ENCODE results near the gene MTIF3. TPM values are rescaled to one million over a fixed set of nuclear protein-coding genes. Genes with fewer than 3 reads are reported as not detected.

MTIF3 gene
- total RNA-seq, 1 donor from 2014 or later, result 34.9 TPM

GRCh38 chr13:27495551-27495950 lies 45.2 kb upstream of the MTIF3 start:
- H3K36me3 Mint-ChIP-seq (ENCODE audit: low read depth), result no peaks in the 10 kb centered on the region
- H3K27ac Mint-ChIP-seq (ENCODE audit: unreplicated experiment), result no peak overlapping the region
- no peaks in the 10 kb centered on the region for H3K4me1 Mint-ChIP-seq (ENCODE audit: low read depth)
- no peak for DNase-seq (ENCODE audit: low spot score)
- TF ChIP-seq, protein P1, sequence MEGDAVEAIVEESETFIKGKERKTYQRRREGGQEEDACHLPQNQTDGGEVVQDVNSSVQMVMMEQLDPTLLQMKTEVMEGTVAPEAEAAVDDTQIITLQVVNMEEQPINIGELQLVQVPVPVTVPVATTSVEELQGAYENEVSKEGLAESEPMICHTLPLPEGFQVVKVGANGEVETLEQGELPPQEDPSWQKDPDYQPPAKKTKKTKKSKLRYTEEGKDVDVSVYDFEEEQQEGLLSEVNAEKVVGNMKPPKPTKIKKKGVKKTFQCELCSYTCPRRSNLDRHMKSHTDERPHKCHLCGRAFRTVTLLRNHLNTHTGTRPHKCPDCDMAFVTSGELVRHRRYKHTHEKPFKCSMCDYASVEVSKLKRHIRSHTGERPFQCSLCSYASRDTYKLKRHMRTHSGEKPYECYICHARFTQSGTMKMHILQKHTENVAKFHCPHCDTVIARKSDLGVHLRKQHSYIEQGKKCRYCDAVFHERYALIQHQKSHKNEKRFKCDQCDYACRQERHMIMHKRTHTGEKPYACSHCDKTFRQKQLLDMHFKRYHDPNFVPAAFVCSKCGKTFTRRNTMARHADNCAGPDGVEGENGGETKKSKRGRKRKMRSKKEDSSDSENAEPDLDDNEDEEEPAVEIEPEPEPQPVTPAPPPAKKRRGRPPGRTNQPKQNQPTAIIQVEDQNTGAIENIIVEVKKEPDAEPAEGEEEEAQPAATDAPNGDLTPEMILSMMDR (IDR thresholded peaks at IDR 0.05), result no peak
- no peaks in the 10 kb centered on the region for H3K9me3 Mint-ChIP-seq (ENCODE audit: low read depth)
- peaks cover 3% of the 10 kb centered on the region for H3K27me3 Mint-ChIP-seq (ENCODE audit: low read depth)
- no peak overlapping the region for H3K4me3 Mint-ChIP-seq (ENCODE audit: unreplicated experiment)

DNA sequence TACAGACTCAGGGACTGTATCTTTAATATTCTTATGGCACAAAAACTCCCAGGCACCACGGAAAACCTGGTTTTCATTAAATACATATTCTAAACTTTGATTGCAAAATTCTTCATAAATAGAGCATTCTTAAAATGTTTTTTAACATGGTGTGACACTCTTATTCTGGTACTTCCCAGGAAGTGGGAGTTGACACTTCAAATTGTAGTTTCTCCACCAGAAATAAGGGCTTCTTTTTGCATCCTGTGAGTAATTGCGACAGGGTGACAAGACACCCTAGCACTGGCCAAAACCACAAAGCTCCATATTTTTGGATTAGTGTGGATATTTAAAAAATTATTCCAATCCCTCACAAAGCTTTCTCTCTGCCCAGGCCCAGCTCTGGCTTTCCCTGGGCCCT lies 43.6 kb upstream of the MTIF3 start:
- no peaks in the 10 kb centered on the region for H3K9me3 Mint-ChIP-seq (ENCODE audit: low read depth)
- H3K4me1 Mint-ChIP-seq (ENCODE audit: low read depth), result no peaks in the 10 kb centered on the region
- H3K27me3 Mint-ChIP-seq (ENCODE audit: low read depth), result peaks cover 1% of the 10 kb centered on the region
- no peak for DNase-seq (ENCODE audit: low spot score)
- TF ChIP-seq, protein P1 (IDR thresholded peaks at IDR 0.05), result no peak
- no peak overlapping the region for H3K27ac Mint-ChIP-seq (ENCODE audit: unreplicated experiment)
- H3K36me3 Mint-ChIP-seq (ENCODE audit: low read depth), result no peaks in the 10 kb centered on the region
- H3K4me3 Mint-ChIP-seq (ENCODE audit: unreplicated experiment), result no peak overlapping the region

- DNase-seq (ENCODE audit: low spot score), result no peak
- H3K4me3 Mint-ChIP-seq (ENCODE audit: unreplicated experiment), result no peak overlapping the region
- H3K27ac Mint-ChIP-seq (ENCODE audit: unreplicated experiment), result no peak overlapping the region
- TF ChIP-seq, protein P1 (IDR thresholded peaks at IDR 0.05), result no peak
- H3K36me3 Mint-ChIP-seq (ENCODE audit: low read depth), result no peaks in the 10 kb centered on the region
- peaks cover 1% of the 10 kb centered on the region for H3K27me3 Mint-ChIP-seq (ENCODE audit: low read depth)
- H3K9me3 Mint-ChIP-seq (ENCODE audit: low read depth), result no peaks in the 10 kb centered on the region
- H3K4me1 Mint-ChIP-seq (ENCODE audit: low read depth), result peaks cover 6% of the 10 kb centered on the region
Observed at GRCh38 chr13:27489456-27489855, 39.1 kb upstream of the MTIF3 start.

DNA sequence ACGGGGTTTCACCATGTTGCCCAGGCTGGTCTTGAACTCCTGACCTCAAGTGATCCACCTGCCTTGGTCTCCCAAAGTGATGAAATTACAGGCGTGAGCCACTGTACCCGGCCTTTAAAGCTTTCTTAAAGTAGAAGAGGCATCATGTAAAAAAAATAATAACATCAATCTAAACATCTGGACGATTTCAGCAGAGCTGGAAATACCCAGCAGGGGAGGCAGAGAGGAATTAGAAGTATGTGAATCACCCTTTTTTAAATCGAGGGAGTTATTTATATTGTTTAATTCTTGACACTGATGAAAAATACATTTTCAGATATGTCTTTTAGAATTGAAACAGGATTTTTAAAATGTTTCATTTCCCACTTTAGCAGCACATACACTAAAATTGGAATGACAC lies 37.4 kb upstream of the MTIF3 start:
- H3K27ac Mint-ChIP-seq (ENCODE audit: unreplicated experiment), result no peak overlapping the region
- DNase-seq (ENCODE audit: low spot score), result no peak
- peaks cover 6% of the 10 kb centered on the region for H3K4me1 Mint-ChIP-seq (ENCODE audit: low read depth)

DNA sequence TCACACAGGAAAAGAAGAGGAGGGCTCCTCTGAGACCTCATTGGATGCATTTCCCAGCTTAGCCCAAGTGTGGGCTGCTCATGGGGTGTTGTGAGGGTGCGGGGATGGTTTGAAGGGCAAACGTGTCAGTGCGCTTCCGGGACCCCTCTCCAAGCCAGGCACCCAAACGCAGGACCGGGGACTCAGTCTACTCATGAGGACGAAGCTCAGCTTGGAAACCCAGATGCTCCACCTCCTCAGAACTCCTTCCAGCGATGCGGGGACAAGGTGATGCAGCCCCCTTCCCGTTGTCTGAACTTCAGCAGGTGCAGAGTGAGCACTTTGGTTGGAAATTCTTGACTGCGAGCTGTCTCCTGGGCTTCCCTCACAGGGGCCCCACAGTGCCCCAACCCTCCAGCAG lies 33.1 kb upstream of the MTIF3 start:
- H3K4me3 Mint-ChIP-seq (ENCODE audit: unreplicated experiment), result no peak overlapping the region
- peaks cover 11% of the 10 kb centered on the region for H3K9me3 Mint-ChIP-seq (ENCODE audit: low read depth)
- no peak overlapping the region for H3K27ac Mint-ChIP-seq (ENCODE audit: unreplicated experiment)
- no peak for DNase-seq (ENCODE audit: low spot score)
- H3K4me1 Mint-ChIP-seq (ENCODE audit: low read depth), result peaks cover 6% of the 10 kb centered on the region
- H3K36me3 Mint-ChIP-seq (ENCODE audit: low read depth), result no peaks in the 10 kb centered on the region
- TF ChIP-seq, protein P1 (IDR thresholded peaks at IDR 0.05), result no peak
- H3K27me3 Mint-ChIP-seq (ENCODE audit: low read depth), result peaks cover 13% of the 10 kb centered on the region

More for the DNA sequence above, 37.4 kb upstream of the MTIF3 start:
- TF ChIP-seq, protein P1 (IDR thresholded peaks at IDR 0.05), result peak; percentile 25
- no peaks in the 10 kb centered on the region for H3K36me3 Mint-ChIP-seq (ENCODE audit: low read depth)
- H3K9me3 Mint-ChIP-seq (ENCODE audit: low read depth), result peaks cover under 1% of the 10 kb centered on the region
- H3K27me3 Mint-ChIP-seq (ENCODE audit: low read depth), result peaks cover 5% of the 10 kb centered on the region
- no peak overlapping the region for H3K4me3 Mint-ChIP-seq (ENCODE audit: unreplicated experiment)

Data from chondrocyte (in vitro differentiated cells).